Measurements from ENCODE around the gene NDUFS8. TPM values are rescaled to one million over a fixed set of nuclear protein-coding genes. Genes with fewer than 3 reads are reported as not detected.

The NDUFS8 gene
- total RNA-seq, 1 donor from 2014 or later: 83.0 TPM

GRCh38 chr11:68016161-68016903 is 14.1 kb upstream of the NDUFS8 start:
- no peak for DNase-seq

- DNase-seq: no peak
These were observed 13.3 kb upstream of the NDUFS8 start for GRCh38 chr11:68016904-68017817.

DNA sequence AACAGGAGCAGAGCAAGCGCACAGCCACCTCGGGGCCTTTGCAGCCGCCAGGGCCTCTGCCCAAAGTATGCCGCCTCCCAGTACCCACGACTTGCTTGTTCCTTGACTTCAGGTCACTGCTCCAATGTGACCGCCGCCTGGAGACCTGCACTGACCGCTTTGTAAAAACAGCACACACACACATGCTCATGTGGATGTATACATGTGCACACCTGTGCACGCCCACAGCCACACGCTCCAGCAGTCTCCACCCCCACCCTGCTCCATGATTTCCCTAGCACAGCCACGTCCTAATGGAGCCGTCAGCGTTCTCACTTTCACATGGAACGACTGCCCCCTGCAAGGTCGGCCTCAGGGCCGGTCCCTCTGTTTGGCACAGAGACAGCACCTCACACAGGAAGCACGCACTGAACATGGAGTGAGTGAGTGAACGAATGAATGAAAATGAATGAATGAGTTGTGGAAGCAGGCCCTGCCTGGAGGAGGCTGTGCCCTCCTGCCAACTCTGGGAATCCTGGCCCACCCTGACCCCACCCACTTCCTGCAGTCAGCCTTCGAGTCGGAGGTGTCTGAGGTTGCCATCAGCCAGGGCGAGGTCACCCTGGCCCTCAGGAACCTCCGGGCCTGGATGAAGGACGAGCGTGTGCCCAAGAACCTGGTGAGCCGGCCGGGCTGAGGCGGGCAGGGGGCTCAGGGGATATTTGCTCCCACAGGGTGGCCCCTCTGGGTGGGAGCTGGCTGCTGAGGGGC is 12.3 kb upstream of the NDUFS8 start:
- no peak for DNase-seq

DNA sequence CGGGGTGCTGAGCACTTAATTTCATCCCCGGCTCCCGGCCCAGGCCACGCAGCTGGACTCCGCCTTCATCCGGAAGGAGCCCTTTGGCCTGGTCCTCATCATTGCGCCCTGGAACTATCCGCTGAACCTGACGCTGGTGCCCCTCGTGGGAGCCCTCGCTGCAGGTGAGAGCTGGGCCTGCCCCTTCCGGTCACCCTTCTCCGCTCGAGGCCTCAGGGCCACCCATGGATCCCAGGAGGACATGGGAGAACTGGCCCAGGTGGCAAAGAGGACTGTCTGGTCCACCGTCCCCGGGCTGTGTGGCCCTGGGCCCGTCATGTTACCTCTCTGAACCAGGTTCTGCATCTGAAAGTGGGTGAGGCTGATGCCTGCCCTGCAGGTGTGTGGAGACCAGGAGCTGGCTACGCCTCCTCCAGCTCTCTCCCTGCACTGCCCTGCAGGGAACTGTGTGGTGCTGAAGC is 11.7 kb upstream of the NDUFS8 start:
- no peak for DNase-seq

GRCh38 chr11:68019486-68019885 is 11.0 kb upstream of the NDUFS8 start:
- no peak for DNase-seq

GRCh38 chr11:68020575-68020974 is 9.9 kb upstream of the NDUFS8 start:
- DNase-seq: no peak

DNA sequence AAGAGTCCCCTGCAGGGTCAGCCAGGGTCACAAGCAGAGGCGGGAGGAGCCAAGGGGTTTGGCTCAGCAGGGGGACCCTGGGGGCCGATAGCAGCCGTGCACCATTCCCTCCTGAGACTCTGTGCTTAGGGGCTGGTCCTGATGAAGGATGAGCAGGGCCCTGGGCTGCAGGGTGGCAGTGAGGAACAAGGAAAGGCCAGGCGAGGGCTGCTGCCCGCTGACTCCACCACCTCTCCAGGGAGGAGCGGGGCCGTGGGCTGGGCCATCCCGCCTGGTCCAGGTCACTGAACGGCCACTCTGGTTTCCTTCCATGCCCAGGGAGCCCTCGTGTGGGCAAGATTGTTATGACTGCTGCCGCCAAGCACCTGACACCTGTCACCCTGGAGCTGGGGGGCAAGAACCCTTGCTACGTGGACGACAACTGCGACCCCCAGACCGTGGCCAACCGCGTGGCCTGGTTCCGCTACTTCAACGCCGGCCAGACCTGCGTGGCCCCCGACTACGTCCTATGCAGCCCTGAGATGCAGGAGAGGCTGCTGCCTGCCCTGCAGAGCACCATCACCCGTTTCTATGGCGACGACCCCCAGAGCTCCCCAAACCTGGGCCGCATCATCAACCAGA is 9.2 kb upstream of the NDUFS8 start:
- no peak for DNase-seq

DNA sequence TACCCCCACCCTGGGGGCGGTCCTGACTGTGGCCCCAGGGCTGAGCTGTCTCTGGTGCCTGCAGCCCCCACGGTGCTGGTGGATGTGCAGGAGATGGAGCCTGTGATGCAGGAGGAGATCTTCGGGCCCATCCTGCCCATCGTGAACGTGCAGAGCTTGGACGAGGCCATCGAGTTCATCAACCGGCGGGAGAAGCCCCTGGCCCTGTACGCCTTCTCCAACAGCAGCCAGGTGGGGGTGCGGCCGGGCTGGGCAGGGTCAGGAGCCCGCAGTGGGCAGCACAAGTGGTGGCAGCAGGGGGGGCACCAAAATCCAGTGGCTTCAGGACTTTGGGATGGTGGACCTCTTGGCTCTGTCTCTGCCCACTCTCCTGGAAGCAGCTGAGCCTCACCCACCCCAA is 8.0 kb upstream of the NDUFS8 start:
- DNase-seq: no peak

DNA sequence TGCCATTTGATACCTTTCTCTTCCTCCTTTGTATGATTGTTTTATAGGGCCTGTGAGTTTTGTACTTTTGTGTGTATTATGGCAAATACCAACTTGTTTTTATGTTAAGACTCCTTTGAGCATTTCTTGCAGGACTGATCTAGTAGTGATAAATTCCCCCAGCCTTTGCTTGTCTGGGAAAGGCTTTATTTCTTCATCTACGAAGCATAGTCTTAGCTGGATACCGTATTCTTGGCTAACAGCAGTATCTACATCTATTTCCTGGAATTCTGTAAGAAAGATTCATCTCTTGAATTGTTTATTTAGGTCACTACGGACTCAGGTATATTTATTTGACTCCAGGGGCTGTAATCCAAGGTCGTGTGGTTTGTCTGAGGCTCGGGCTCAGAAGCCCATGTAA is 6.0 kb upstream of the NDUFS8 start:
- no peak for DNase-seq

GRCh38 chr11:68025047-68025446 is 5.4 kb upstream of the NDUFS8 start:
- no peak for DNase-seq

GRCh38 chr11:68026391-68027105 is 3.9 kb upstream of the NDUFS8 start:
- no peak for DNase-seq

GRCh38 chr11:68027667-68028066 is 2.8 kb upstream of the NDUFS8 start:
- no peak for DNase-seq

GRCh38 chr11:68028802-68029545 is 1.5 kb upstream of the NDUFS8 start:
- DNase-seq: no peak

- DNase-seq: no peak
These were observed 623 bp downstream of the NDUFS8 start for GRCh38 chr11:68031144-68031464.

- no peak for DNase-seq
These were observed 1.5 kb downstream of the NDUFS8 start for GRCh38 chr11:68032003-68032402.

- no peak for DNase-seq
These were observed 2.7 kb downstream of the NDUFS8 start for GRCh38 chr11:68032997-68033707.

- DNase-seq: no peak
These were observed 3.2 kb downstream of the NDUFS8 start for GRCh38 chr11:68033708-68034045.

- no peak for DNase-seq
These were observed 4.9 kb downstream of the NDUFS8 start for GRCh38 chr11:68035266-68035876.

- no peak for DNase-seq
These were observed 5.7 kb downstream of the NDUFS8 start for GRCh38 chr11:68036141-68036716.
